Subcutaneous adipose tissue (tissue), 4 donors: ENCODE data around the gene NPAS3. TPM values are rescaled to one million over a fixed set of nuclear protein-coding genes. Genes with fewer than 3 reads are reported as not detected.

ENCODE experiments used
- total RNA-seq, 4 donors: library from RNA; depleted of rRNA; stranded (reverse); fragments of >200 nt; gene quantifications; one replicate each; pipeline ENCODE4 v1.1.0, GENCODE V29; 2016
- TF ChIP-seq, protein P1 (sequence below): fragments of 450-650 bp; IDR thresholded peaks from one replicate; pipeline ENCODE4 v1.5.1; 2016; ENCODE audit warnings: low read depth, mild to moderate bottlenecking, control low read depth, antibody characterized with exemption, moderate library complexity

The NPAS3 gene
- total RNA-seq, 4 donors from 2014 or later, result 0.51 to 1.3 (median 1.0) TPM

DNA sequence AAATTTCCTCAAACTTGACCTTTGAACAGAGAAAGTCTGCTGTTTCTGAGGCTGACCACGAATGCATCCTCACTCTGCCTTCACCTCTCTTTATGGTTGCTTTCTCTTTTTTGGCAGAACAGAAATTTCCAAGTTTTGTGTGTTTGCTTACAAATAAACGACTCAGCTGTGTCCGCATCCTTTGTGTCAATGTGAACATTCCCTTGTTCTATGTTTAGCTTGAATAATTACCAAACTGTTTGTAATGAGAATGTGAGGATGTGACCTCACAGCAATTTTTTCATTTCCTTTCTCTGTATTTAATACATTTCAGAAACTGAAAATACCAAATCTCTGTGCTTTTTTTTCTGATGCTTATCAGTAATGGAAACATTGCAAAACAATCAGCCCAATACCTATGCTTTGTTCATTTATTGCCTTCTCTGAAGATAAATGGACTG, 601.3 kb downstream of the NPAS3 start:
- TF ChIP-seq, protein P1, sequence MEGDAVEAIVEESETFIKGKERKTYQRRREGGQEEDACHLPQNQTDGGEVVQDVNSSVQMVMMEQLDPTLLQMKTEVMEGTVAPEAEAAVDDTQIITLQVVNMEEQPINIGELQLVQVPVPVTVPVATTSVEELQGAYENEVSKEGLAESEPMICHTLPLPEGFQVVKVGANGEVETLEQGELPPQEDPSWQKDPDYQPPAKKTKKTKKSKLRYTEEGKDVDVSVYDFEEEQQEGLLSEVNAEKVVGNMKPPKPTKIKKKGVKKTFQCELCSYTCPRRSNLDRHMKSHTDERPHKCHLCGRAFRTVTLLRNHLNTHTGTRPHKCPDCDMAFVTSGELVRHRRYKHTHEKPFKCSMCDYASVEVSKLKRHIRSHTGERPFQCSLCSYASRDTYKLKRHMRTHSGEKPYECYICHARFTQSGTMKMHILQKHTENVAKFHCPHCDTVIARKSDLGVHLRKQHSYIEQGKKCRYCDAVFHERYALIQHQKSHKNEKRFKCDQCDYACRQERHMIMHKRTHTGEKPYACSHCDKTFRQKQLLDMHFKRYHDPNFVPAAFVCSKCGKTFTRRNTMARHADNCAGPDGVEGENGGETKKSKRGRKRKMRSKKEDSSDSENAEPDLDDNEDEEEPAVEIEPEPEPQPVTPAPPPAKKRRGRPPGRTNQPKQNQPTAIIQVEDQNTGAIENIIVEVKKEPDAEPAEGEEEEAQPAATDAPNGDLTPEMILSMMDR, result no peak

DNA sequence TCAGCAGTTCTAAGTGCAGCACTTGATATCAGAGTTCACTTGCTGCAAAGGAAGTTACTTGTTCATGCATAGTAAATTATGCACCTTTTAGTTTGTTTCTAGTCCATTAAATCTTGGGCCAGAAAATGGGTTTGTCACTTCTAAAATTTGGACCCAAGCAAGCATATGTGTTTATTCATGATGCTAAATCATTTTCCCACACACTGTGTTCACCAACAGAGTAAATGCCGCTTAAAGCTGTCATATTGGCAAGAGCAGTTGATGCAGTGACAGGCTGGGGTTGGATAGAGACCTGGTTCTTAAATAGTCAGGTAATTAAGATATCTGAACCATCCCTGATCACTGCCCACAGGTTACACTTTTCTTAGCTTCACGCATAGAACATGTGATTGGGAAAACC, 602.5 kb downstream of the NPAS3 start:
- TF ChIP-seq, protein P1, result no peak

GRCh38 chr14:33542338-33543287, 603.9 kb downstream of the NPAS3 start:
- TF ChIP-seq, protein P1, result no peak

DNA sequence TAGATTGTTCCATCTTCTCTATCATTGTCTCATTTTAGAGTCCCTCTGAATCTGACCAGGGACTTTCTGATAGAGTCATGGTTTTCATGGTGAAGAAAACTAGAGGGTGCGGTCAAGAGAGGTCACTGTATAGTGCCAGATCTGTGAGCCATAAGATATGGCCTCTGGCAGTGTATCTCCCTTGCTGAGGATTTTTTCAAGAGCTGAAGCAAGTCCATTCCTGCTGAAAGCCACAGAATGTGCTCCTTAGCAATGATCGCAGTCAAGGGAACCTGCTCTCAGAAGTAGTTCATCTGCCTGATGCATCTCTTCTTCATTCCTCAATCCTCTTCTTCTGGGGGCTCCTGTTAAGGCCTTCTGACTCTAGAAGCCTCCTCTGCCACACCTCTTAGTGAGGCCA, 607.0 kb downstream of the NPAS3 start:
- TF ChIP-seq, protein P1, result no peak

GRCh38 chr14:33548606-33549005, 609.9 kb downstream of the NPAS3 start:
- TF ChIP-seq, protein P1, result no peak

GRCh38 chr14:33551963-33552362, 613.3 kb downstream of the NPAS3 start:
- TF ChIP-seq, protein P1, result no peak

- TF ChIP-seq, protein P1, result no peak
Observed at GRCh38 chr14:33553706-33554278, 615.1 kb downstream of the NPAS3 start.
